ENCODE measurements around the gene IGFBP4. TPM values are rescaled to one million over a fixed set of nuclear protein-coding genes. Genes with fewer than 3 reads are reported as not detected.
A peak's percentile ranks its signal among the peaks of the same experiment; 100 is the strongest.

Gene IGFBP4
- total and polyA plus RNA-seq, 2 of the 13 experiments (the other 11 are each of a cell fraction or from before 2014, with no cell fraction given): 4.1 to 49.0 TPM

DNA sequence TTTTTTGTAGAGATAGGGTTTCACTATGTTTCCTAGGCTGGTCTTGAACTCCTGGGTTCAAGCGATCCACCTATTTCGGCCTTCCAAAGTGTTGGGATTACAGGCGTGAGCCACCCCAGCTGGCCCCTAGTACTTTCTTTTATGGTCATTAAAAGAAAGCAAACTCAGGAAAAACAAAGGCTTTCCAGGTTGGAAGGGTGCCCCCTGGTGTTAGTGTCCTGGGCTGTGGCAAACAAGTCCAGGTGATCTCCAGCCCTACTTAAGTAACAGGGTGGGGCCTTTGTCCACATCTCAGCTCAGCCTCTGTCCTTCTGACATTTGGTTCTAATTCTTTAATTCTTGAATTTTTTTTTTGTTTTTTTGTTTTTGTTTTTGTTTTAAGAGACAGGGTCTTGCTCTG is 6.9 kb downstream of the IGFBP4 start (continued):
- no peak for TF ChIP-seq NFAT5 (CRISPR knock-in tag; IDR thresholded peaks at IDR 0.05)
- TF ChIP-seq BCL6 (CRISPR knock-in tag; IDR thresholded peaks at IDR 0.05): no peak
- TF ChIP-seq, protein P1, sequence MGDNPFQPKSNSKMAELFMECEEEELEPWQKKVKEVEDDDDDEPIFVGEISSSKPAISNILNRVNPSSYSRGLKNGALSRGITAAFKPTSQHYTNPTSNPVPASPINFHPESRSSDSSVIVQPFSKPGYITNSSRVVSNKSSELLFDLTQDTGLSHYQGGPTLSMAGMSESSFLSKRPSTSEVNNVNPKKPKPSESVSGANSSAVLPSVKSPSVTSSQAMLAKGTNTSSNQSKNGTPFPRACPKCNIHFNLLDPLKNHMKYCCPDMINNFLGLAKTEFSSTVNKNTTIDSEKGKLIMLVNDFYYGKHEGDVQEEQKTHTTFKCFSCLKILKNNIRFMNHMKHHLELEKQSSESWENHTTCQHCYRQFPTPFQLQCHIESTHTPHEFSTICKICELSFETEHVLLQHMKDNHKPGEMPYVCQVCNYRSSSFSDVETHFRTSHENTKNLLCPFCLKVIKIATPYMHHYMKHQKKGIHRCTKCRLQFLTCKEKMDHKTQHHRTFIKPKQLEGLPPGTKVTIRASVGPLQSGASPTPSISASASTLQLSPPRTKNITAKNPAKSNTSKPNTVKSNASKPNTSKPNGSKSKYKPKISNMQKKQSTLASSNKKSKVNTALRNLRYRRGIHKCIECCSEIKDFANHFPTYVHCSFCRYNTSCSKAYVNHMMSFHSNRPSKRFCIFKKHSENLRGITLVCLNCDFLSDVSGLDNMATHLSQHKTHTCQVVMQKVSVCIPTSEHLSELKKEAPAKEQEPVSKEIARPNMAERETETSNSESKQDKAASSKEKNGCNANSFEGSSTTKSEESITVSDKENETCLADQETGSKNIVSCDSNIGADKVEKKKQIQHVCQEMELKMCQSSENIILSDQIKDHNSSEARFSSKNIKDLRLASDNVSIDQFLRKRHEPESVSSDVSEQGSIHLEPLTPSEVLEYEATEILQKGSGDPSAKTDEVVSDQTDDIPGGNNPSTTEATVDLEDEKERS (CRISPR knock-in tag; IDR thresholded peaks at IDR 0.05): no peak
- TF ChIP-seq YY1 (IDR thresholded peaks at IDR 0.05; ENCODE audit: insufficient read depth, insufficient replicate concordance, low read depth, low read length): no peak
- TF ChIP-seq MTF1 (CRISPR knock-in tag; IDR thresholded peaks at IDR 0.05): no peak
- no peak for TF ChIP-seq SETDB1 (CRISPR knock-in tag; IDR thresholded peaks at IDR 0.05; ENCODE audit: borderline replicate concordance)
- TF ChIP-seq ZNF3 (CRISPR knock-in tag; IDR thresholded peaks at IDR 0.05): no peak
- TF ChIP-seq, protein P2, sequence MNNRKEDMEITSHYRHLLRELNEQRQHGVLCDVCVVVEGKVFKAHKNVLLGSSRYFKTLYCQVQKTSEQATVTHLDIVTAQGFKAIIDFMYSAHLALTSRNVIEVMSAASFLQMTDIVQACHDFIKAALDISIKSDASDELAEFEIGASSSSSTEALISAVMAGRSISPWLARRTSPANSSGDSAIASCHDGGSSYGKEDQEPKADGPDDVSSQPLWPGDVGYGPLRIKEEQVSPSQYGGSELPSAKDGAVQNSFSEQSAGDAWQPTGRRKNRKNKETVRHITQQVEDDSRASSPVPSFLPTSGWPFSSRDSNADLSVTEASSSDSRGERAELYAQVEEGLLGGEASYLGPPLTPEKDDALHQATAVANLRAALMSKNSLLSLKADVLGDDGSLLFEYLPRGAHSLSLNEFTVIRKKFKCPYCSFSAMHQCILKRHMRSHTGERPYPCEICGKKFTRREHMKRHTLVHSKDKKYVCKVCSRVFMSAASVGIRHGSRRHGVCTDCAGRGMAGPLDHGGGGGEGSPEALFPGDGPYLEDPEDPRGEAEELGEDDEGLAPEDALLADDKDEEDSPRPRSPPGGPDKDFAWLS (CRISPR knock-in tag; IDR thresholded peaks at IDR 0.05; ENCODE audit: borderline replicate concordance): no peak
- TF ChIP-seq ZNF138 (CRISPR knock-in tag; IDR thresholded peaks at IDR 0.05; ENCODE audit: low read depth): no peak
- TF ChIP-seq, protein P3, sequence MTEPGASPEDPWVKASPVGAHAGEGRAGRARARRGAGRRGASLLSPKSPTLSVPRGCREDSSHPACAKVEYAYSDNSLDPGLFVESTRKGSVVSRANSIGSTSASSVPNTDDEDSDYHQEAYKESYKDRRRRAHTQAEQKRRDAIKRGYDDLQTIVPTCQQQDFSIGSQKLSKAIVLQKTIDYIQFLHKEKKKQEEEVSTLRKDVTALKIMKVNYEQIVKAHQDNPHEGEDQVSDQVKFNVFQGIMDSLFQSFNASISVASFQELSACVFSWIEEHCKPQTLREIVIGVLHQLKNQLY (CRISPR knock-in tag; IDR thresholded peaks at IDR 0.05): 0 out of 2 replicates have a peak, but pooled peaks have one; percentile 39
- TF ChIP-seq MED13 (CRISPR knock-in tag; IDR thresholded peaks at IDR 0.05): no peak
- TF ChIP-seq IKZF5 (CRISPR knock-in tag; IDR thresholded peaks at IDR 0.05): peak; percentile 25; the same call in 1 of the 2 replicates
- no peak for TF ChIP-seq ZNF577 (CRISPR knock-in tag; IDR thresholded peaks at IDR 0.05; ENCODE audit: borderline replicate concordance, low read depth)
- no peak for TF ChIP-seq ZNF101 (CRISPR knock-in tag; IDR thresholded peaks at IDR 0.05; ENCODE audit: borderline replicate concordance, low read depth)
- TF ChIP-seq, protein P4, sequence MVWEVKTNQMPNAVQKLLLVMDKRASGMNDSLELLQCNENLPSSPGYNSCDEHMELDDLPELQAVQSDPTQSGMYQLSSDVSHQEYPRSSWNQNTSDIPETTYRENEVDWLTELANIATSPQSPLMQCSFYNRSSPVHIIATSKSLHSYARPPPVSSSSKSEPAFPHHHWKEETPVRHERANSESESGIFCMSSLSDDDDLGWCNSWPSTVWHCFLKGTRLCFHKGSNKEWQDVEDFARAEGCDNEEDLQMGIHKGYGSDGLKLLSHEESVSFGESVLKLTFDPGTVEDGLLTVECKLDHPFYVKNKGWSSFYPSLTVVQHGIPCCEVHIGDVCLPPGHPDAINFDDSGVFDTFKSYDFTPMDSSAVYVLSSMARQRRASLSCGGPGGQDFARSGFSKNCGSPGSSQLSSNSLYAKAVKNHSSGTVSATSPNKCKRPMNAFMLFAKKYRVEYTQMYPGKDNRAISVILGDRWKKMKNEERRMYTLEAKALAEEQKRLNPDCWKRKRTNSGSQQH (CRISPR knock-in tag; IDR thresholded peaks at IDR 0.05; ENCODE audit: low read depth): no peak
- 0 out of 2 replicates have a peak, but pooled peaks have one; percentile 33 for TF ChIP-seq KAT8 (CRISPR knock-in tag; IDR thresholded peaks at IDR 0.05)
- no peak for TF ChIP-seq TAF1 (CRISPR knock-in tag; IDR thresholded peaks at IDR 0.05)

All from HepG2 (cell line).